ENCODE results near the gene SH3D19. TPM values are rescaled to one million over a fixed set of nuclear protein-coding genes. Genes with fewer than 3 reads are reported as not detected.

SH3D19 gene
- total and polyA plus RNA-seq, 4 donors: 22.1 to 69.2 (median 50.8) TPM

DNA sequence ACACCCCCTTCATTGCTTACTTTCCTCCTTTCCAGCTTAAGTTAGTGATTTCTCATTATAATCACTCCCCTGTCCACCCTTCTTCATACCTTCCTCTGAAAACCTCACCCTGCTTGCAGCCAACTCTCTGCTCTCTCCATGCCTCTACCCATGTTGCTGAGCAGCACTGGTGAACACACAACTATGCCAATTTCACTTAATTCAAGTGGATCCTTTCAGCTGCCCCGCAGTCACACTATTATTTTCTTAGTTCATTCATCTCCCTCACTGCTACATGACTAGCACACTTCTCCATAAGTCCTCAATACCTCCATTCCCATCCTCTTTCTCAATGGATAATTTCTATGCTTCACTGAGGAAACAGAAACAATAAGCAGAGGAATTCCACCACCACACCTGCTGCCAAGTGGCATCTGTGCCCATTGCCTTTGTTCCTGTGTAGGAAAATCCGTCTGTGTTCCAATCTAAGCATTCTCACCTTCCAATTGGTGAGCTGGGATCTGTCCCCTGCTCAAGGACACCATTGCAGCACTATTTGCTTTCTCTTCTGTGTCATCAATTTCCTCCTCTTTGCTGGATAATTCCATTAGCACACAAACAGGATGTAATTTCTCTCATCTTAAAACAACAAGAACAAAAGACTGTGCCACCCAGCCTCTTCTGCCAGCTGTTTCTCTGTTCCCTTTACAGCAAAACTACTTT lies 73.7 kb downstream of the SH3D19 start:
- 36 to 38% methylated on average over 2 of the region's 2 CpGs for WGBS, 2 donors

DNA sequence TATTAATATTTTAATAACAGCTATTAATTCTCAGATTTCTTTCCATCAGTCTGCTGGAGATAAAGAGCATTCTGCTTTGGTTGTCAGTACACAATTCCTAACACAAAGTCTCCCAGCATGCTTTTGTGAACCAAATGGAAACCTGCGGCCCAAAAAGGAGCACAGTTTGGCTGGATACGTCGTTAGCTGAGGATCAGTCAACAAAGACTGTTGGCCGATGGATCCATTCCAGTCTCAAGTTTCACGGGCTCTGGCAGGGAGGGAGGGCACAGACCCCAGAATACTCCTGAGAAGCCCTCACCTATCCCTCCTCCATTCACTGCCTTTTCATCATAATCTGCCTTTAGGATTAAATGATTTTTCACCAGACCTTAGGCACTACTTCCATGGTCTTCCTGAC lies 74.7 kb downstream of the SH3D19 start:
- no peak overlapping the region for H3K27ac ChIP-seq (ENCODE audit: low read depth in 1 of 2, low read length in 1 of 2)
- WGBS, 2 donors: 75 to 86% methylated on average over 5 of the region's 5 CpGs
- ATAC-seq (ENCODE audit: insufficient read depth, low FRiP score) (no peak), DNase-seq (no peak)
- H3K4me1 ChIP-seq (ENCODE audit: control insufficient read depth in 5 of 5, insufficient read depth in 5 of 5, low read length in 5 of 5): peaks cover 0 to 9% (median 2%) of the 10 kb centered on the region in 5 donors
- no peaks in the 10 kb centered on the region for H3K36me3 ChIP-seq (ENCODE audit: control insufficient read depth in 4 of 4, insufficient read depth in 4 of 4, low read length in 4 of 4)
- H3K27me3 ChIP-seq (ENCODE audit: control insufficient read depth in 3 of 3, insufficient read depth in 3 of 3, low read length in 2 of 3): no peaks in the 10 kb centered on the region
- H3K9me3 ChIP-seq (ENCODE audit: control insufficient read depth in 4 of 4, insufficient read depth in 3 of 4, low read length in 3 of 4): no peaks in the 10 kb centered on the region
- H3K9ac ChIP-seq (ENCODE audit: insufficient read depth in 1 of 2, low read length in 2 of 2): no peak overlapping the region
- H3K4me3 ChIP-seq: no peak overlapping the region
- TF ChIP-seq, protein P1, sequence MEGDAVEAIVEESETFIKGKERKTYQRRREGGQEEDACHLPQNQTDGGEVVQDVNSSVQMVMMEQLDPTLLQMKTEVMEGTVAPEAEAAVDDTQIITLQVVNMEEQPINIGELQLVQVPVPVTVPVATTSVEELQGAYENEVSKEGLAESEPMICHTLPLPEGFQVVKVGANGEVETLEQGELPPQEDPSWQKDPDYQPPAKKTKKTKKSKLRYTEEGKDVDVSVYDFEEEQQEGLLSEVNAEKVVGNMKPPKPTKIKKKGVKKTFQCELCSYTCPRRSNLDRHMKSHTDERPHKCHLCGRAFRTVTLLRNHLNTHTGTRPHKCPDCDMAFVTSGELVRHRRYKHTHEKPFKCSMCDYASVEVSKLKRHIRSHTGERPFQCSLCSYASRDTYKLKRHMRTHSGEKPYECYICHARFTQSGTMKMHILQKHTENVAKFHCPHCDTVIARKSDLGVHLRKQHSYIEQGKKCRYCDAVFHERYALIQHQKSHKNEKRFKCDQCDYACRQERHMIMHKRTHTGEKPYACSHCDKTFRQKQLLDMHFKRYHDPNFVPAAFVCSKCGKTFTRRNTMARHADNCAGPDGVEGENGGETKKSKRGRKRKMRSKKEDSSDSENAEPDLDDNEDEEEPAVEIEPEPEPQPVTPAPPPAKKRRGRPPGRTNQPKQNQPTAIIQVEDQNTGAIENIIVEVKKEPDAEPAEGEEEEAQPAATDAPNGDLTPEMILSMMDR (IDR thresholded peaks at IDR 0.05; ENCODE audit: control extremely low read depth, extremely low read depth): no peak

More for the DNA sequence above, 73.7 kb downstream of the SH3D19 start:
- no peak for DNase-seq
- peaks cover 0 to 9% (median 2%) of the 10 kb centered on the region in 5 donors for H3K4me1 ChIP-seq (ENCODE audit: control insufficient read depth in 5 of 5, insufficient read depth in 5 of 5, low read length in 5 of 5)
- H3K27ac ChIP-seq (ENCODE audit: low read depth in 1 of 2, low read length in 1 of 2): no peak overlapping the region
- no peak for ATAC-seq (ENCODE audit: insufficient read depth, low FRiP score)
- H3K9me3 ChIP-seq (ENCODE audit: control insufficient read depth in 4 of 4, insufficient read depth in 3 of 4, low read length in 3 of 4): no peaks in the 10 kb centered on the region
- H3K4me3 ChIP-seq: no peak overlapping the region
- no peak overlapping the region for H3K9ac ChIP-seq (ENCODE audit: insufficient read depth in 1 of 2, low read length in 2 of 2)
- no peaks in the 10 kb centered on the region for H3K27me3 ChIP-seq (ENCODE audit: control insufficient read depth in 3 of 3, insufficient read depth in 3 of 3, low read length in 2 of 3)
- no peaks in the 10 kb centered on the region for H3K36me3 ChIP-seq (ENCODE audit: control insufficient read depth in 4 of 4, insufficient read depth in 4 of 4, low read length in 4 of 4)
- TF ChIP-seq, protein P1 (IDR thresholded peaks at IDR 0.05; ENCODE audit: control extremely low read depth, extremely low read depth): no peak

DNA sequence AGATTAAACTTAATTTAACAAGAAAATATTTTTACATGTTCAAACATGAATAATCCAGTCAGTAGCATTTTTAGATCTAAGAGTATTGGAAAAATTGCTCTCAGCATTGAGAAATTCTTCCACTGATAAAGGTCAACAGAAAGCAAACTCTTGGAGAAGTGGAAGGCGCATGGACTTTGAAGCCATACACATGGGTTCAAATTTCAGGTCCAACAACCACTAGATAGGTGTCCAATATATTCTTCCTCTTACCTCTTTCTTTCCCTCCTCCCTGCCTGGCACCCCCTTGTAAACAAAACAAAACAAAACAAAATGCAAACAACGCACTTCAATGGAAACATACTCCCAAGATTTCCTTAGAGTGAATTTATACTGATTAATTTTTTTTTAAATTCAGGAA lies 76.9 kb downstream of the SH3D19 start:
- WGBS, 2 donors: 62 to 86% methylated on average over 2 of the region's 2 CpGs
- H3K4me1 ChIP-seq (ENCODE audit: control insufficient read depth in 5 of 5, insufficient read depth in 5 of 5, low read length in 5 of 5): peaks cover 0 to 9% (median 2%) of the 10 kb centered on the region in 5 donors
- H3K9ac ChIP-seq (ENCODE audit: insufficient read depth in 1 of 2, low read length in 2 of 2): no peak overlapping the region
- no peaks in the 10 kb centered on the region for H3K9me3 ChIP-seq (ENCODE audit: control insufficient read depth in 4 of 4, insufficient read depth in 3 of 4, low read length in 3 of 4)
- H3K27ac ChIP-seq (ENCODE audit: low read depth in 1 of 2, low read length in 1 of 2): no peak overlapping the region
- ATAC-seq (ENCODE audit: insufficient read depth, low FRiP score) (no peak), DNase-seq (no peak)
- TF ChIP-seq, protein P1 (IDR thresholded peaks at IDR 0.05; ENCODE audit: control extremely low read depth, extremely low read depth): no peak
- H3K27me3 ChIP-seq (ENCODE audit: control insufficient read depth in 3 of 3, insufficient read depth in 3 of 3, low read length in 2 of 3): no peaks in the 10 kb centered on the region
- no peak overlapping the region for H3K4me3 ChIP-seq
- no peaks in the 10 kb centered on the region for H3K36me3 ChIP-seq (ENCODE audit: control insufficient read depth in 4 of 4, insufficient read depth in 4 of 4, low read length in 4 of 4)

Measured in lung (tissue), 12 donors.